ENCODE results near the gene NR1I2. TPM values are rescaled to one million over a fixed set of nuclear protein-coding genes. Genes with fewer than 3 reads are reported as not detected.

NR1I2 gene
- total and polyA plus RNA-seq, 2 donors (not counting 1 experiment from before 2014, with no cell fraction given), result 0.03 TPM; not detected in 1

DNA sequence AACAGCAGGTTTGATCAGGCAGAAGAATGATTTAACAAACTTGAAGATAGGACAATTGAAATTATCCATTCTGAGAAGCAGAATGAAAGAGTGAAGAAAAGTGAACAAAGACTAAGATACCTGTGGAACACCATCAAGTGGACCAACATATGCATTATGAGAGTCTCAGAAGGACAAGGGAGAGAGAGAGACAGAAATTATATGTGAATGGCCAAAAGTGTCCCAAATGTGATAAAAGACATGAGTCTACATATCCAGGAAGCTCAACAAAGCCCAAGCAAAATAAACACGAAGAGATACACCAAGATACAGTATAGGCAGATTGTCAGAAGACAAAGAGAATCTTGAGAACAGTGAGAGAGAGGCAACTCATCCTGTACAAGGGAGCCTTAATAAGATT, 5.6 kb upstream of the NR1I2 start:
- H2AFZ ChIP-seq (ENCODE audit: low read length), result no peak overlapping the region
- H3K27me3 ChIP-seq (ENCODE audit: control insufficient read depth, insufficient read depth, low read length), result no peaks in the 10 kb centered on the region
- H3K9ac ChIP-seq (ENCODE audit: insufficient read depth, low read length), result no peak overlapping the region
- H4K20me1 ChIP-seq (ENCODE audit: control insufficient read depth, extremely low read depth, insufficient read depth, low read length), result no peaks in the 10 kb centered on the region
- H3K4me2 ChIP-seq (ENCODE audit: extremely low read depth, insufficient read depth, low read length), result no peak overlapping the region
- TF ChIP-seq, protein P1, sequence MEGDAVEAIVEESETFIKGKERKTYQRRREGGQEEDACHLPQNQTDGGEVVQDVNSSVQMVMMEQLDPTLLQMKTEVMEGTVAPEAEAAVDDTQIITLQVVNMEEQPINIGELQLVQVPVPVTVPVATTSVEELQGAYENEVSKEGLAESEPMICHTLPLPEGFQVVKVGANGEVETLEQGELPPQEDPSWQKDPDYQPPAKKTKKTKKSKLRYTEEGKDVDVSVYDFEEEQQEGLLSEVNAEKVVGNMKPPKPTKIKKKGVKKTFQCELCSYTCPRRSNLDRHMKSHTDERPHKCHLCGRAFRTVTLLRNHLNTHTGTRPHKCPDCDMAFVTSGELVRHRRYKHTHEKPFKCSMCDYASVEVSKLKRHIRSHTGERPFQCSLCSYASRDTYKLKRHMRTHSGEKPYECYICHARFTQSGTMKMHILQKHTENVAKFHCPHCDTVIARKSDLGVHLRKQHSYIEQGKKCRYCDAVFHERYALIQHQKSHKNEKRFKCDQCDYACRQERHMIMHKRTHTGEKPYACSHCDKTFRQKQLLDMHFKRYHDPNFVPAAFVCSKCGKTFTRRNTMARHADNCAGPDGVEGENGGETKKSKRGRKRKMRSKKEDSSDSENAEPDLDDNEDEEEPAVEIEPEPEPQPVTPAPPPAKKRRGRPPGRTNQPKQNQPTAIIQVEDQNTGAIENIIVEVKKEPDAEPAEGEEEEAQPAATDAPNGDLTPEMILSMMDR (conservative IDR thresholded peaks at IDR 0.05 in 1 of 2, IDR thresholded peaks at IDR 0.05 in 1 of 2; ENCODE audit: low read depth in 1 of 2, low read length in 2 of 2), result no peak
- TF ChIP-seq EZH2 (IDR thresholded peaks at IDR 0.05; ENCODE audit: low read length, missing control alignments), result no peak
- H3K36me3 ChIP-seq (ENCODE audit: control insufficient read depth, insufficient read depth, low read length), result no peaks in the 10 kb centered on the region
- H3K27ac ChIP-seq (ENCODE audit: insufficient read depth, low read length), result no peak overlapping the region
- no peaks in the 10 kb centered on the region for H3K79me2 ChIP-seq (ENCODE audit: control insufficient read depth, insufficient read depth, low read length)
- H3K9me3 ChIP-seq (ENCODE audit: control insufficient read depth, insufficient read depth, low read depth, low read length), result no peaks in the 10 kb centered on the region
- no peak for DNase-seq (ENCODE audit: low read depth in 2 of 2)
- H3K4me1 ChIP-seq (ENCODE audit: control insufficient read depth, extremely low read depth, insufficient read depth, low read length), result no peaks in the 10 kb centered on the region
- no peak overlapping the region for H3K4me3 ChIP-seq (replicated peaks in 1 of 4; ENCODE audit: control extremely low read depth in 1 of 4, insufficient read depth in 1 of 4, low read depth in 3 of 4, low read length in 4 of 4)

DNA sequence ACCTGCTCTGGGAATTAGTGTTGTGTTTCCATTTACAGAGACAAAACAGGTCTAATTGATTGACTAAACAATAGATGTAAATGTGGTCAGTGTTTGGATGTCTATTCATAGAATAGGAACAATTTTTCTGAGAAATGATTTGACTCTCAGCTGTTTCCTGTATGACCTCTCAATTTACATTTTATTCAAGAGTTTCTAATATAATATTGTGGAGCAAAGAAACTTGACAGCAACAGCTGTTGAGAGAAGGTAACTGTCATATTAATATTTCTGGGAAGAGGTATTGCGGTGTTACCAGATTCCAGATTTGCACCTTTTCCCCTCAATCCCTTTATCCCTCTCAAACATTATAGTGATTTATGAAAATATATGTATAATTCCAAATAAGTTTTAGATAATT, 3.7 kb upstream of the NR1I2 start:
- TF ChIP-seq, protein P1 (conservative IDR thresholded peaks at IDR 0.05 in 1 of 2, IDR thresholded peaks at IDR 0.05 in 1 of 2; ENCODE audit: low read depth in 1 of 2, low read length in 2 of 2), result no peak
- TF ChIP-seq EZH2 (IDR thresholded peaks at IDR 0.05; ENCODE audit: low read length, missing control alignments), result no peak
- no peak overlapping the region for H2AFZ ChIP-seq (ENCODE audit: low read length)
- no peaks in the 10 kb centered on the region for H4K20me1 ChIP-seq (ENCODE audit: control insufficient read depth, extremely low read depth, insufficient read depth, low read length)
- no peaks in the 10 kb centered on the region for H3K36me3 ChIP-seq (ENCODE audit: control insufficient read depth, insufficient read depth, low read length)
- no peaks in the 10 kb centered on the region for H3K9me3 ChIP-seq (ENCODE audit: control insufficient read depth, insufficient read depth, low read depth, low read length)
- H3K4me2 ChIP-seq (ENCODE audit: extremely low read depth, insufficient read depth, low read length), result no peak overlapping the region
- H3K4me1 ChIP-seq (ENCODE audit: control insufficient read depth, extremely low read depth, insufficient read depth, low read length), result no peaks in the 10 kb centered on the region
- H3K27ac ChIP-seq (ENCODE audit: insufficient read depth, low read length), result no peak overlapping the region
- DNase-seq (ENCODE audit: low read depth in 2 of 2), result no peak
- H3K79me2 ChIP-seq (ENCODE audit: control insufficient read depth, insufficient read depth, low read length), result no peaks in the 10 kb centered on the region
- H3K27me3 ChIP-seq (ENCODE audit: control insufficient read depth, insufficient read depth, low read length), result no peaks in the 10 kb centered on the region
- no peak overlapping the region for H3K9ac ChIP-seq (ENCODE audit: insufficient read depth, low read length)
- no peak overlapping the region for H3K4me3 ChIP-seq (replicated peaks in 1 of 4; ENCODE audit: control extremely low read depth in 1 of 4, insufficient read depth in 1 of 4, low read depth in 3 of 4, low read length in 4 of 4)

DNA sequence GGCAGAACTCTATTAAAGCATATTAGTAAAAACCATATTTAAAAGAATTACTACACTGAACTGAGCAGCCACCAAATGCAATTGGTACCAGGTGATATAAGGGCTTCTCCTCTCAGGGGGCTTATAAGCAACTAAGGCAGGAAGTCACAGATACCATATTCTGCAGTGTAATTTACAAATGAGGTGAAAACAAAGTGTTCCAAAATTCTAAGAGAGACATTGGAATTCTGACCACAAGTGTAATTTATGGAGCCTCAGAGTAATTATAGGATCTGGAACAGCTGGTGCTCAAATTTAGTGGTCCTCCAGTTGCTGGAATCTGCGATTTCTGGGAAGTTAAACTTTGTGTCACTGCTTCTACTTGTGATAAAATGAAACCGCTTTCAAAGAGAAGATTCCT, 3.1 kb upstream of the NR1I2 start:
- no peaks in the 10 kb centered on the region for H3K9me3 ChIP-seq (ENCODE audit: control insufficient read depth, insufficient read depth, low read depth, low read length)
- H2AFZ ChIP-seq (ENCODE audit: low read length), result no peak overlapping the region
- TF ChIP-seq, protein P1 (conservative IDR thresholded peaks at IDR 0.05 in 1 of 2, IDR thresholded peaks at IDR 0.05 in 1 of 2; ENCODE audit: low read depth in 1 of 2, low read length in 2 of 2), result no peak
- no peak for TF ChIP-seq EZH2 (IDR thresholded peaks at IDR 0.05; ENCODE audit: low read length, missing control alignments)
- H3K79me2 ChIP-seq (ENCODE audit: control insufficient read depth, insufficient read depth, low read length), result no peaks in the 10 kb centered on the region
- no peaks in the 10 kb centered on the region for H4K20me1 ChIP-seq (ENCODE audit: control insufficient read depth, extremely low read depth, insufficient read depth, low read length)
- H3K9ac ChIP-seq (ENCODE audit: insufficient read depth, low read length), result no peak overlapping the region
- H3K36me3 ChIP-seq (ENCODE audit: control insufficient read depth, insufficient read depth, low read length), result no peaks in the 10 kb centered on the region
- H3K27ac ChIP-seq (ENCODE audit: insufficient read depth, low read length), result no peak overlapping the region
- no peak for DNase-seq (ENCODE audit: low read depth in 2 of 2)
- no peaks in the 10 kb centered on the region for H3K4me1 ChIP-seq (ENCODE audit: control insufficient read depth, extremely low read depth, insufficient read depth, low read length)
- H3K27me3 ChIP-seq (ENCODE audit: control insufficient read depth, insufficient read depth, low read length), result no peaks in the 10 kb centered on the region
- no peak overlapping the region for H3K4me2 ChIP-seq (ENCODE audit: extremely low read depth, insufficient read depth, low read length)
- no peak overlapping the region for H3K4me3 ChIP-seq (replicated peaks in 1 of 4; ENCODE audit: control extremely low read depth in 1 of 4, insufficient read depth in 1 of 4, low read depth in 3 of 4, low read length in 4 of 4)

Data from fibroblast of lung (primary cell).